Tibial artery (tissue), 4 donors: ENCODE data around the gene FAM210A.

ENCODE experiments used
- DNase-seq, 2 donors: peaks; one replicate each; pipeline ENCODE4 v3.0.0-alpha.2; 2019
- H3K27ac ChIP-seq, 2 donors: fragments of 200-600 bp; sonication (generic) in 1 of 2; 1 replicate in 1 of 2; 2 replicates in 1 of 2; pipeline ENCODE4 v1.5.1; 2018 to 2019; ENCODE audit warnings: mild to moderate bottlenecking in 1 of 2
- H3K27me3 ChIP-seq, 2 donors: fragments of 200-600 bp; sonication (generic) in 1 of 2; one replicate each; pipeline versions ENCODE4 v1.5.1 to v1.6.0; 2016 to 2019
- H3K36me3 ChIP-seq, 3 donors: fragments of 200-600 bp; sonication (generic) in 2 of 3; one replicate each; pipeline ENCODE4 v1.5.1; 2016 to 2019; ENCODE audit warnings: mild to moderate bottlenecking in 2 of 3
- H3K4me1 ChIP-seq, 4 donors: fragments of 200-600 bp; sonication (generic) in 2 of 4; 1 replicate in 3 of 4; 2 replicates in 1 of 4; pipeline ENCODE4 v1.5.1; 2016 to 2019
- H3K4me3 ChIP-seq, 2 donors: fragments of 200-600 bp; sonication (generic) in 1 of 2; 1 replicate in 1 of 2; 2 replicates in 1 of 2; pipeline ENCODE4 v1.5.1; 2018 to 2019; ENCODE audit warnings: mild to moderate bottlenecking in 2 of 2
- H3K9me3 ChIP-seq, 3 donors: fragments of 200-600 bp; sonication (generic) in 1 of 3; one replicate each; pipeline ENCODE4 v1.5.1; 2016 to 2019
- CTCF ChIP-seq, 2 experiments: fragments of 200-600 bp in 1 of 2; fragments of 450-650 bp in 1 of 2; IDR thresholded peaks; one replicate each; pipeline ENCODE4 v1.5.1; 2017 to 2019; ENCODE audit warnings: antibody characterized with exemption in 2 of 2, mild to moderate bottlenecking in 1 of 2, moderate library complexity in 1 of 2
- intact Hi-C: fragments of 100-400 bp; cut with DNase I; formaldehyde crosslinking; loops from one replicate; pipeline ENCODE4 v1.15.0; 2023; ENCODE audit warnings: low total_unique reads

The FAM210A gene

GRCh38 chr18:13726232-13726971 is at the start of gene FAM210A, which contains the start of gene RNMT:
TSS of gene FAM210A (minus strand) at chr18:13726558. CDS start at chr18:13682077, 44,481 bp downstream.
TSS of gene RNMT (plus strand) at chr18:13726673. CDS start at chr18:13731518, 4,845 bp downstream.
- TF ChIP-seq CTCF (IDR thresholded peaks at IDR 0.05) = no peak
- H3K4me3 ChIP-seq = peak within 1 kb of the TSS; percentile 92 to 97
- no peaks in the 10 kb centered on the region for H3K36me3 ChIP-seq
- no peaks in the 10 kb centered on the region for H3K27me3 ChIP-seq
- no peaks in the 10 kb centered on the region for H3K9me3 ChIP-seq
- peak; percentile 94 to 97 for DNase-seq
- H3K27ac ChIP-seq = peak within 1 kb of the TSS; percentile 95 to 97
- intact Hi-C loops = loop anchor here (5.0 to 10.0 kb wide), 3 partner anchors 504 to 842 kb away; partner anchors contain the start of genes CEP192 and PTPN2
- H3K4me1 ChIP-seq = peaks cover 0 to 19% (median 9%) of the 10 kb centered on the region in 4 donors

GRCh38 chr18:13775058-13775457 is 48.7 kb upstream of the FAM210A start:
- Histone ChIP-seq H3K36me3 (no peaks in the 10 kb centered on the region), H3K4me3 (no peak overlapping the region), H3K27ac (no peak overlapping the region), H3K4me1 (no peaks in the 10 kb centered on the region), H3K27me3 (no peaks in the 10 kb centered on the region), H3K9me3 (peaks cover 0 to 8% (median 0%) of the 10 kb centered on the region in 3 donors)
- intact Hi-C loops = no loop called here
- no peak for TF ChIP-seq CTCF (IDR thresholded peaks at IDR 0.05)
- no peak for DNase-seq

- Histone ChIP-seq H3K4me3 (no peak overlapping the region), H3K27me3 (no peaks in the 10 kb centered on the region), H3K9me3 (peaks cover 0 to 39% (median 22%) of the 10 kb centered on the region in 3 donors), H3K36me3 (peaks cover 48 to 57% (median 54%) of the 10 kb centered on the region in 3 donors), H3K4me1 (no peaks in the 10 kb centered on the region), H3K27ac (no peak overlapping the region)
- intact Hi-C loops = no loop called here
- no peak for TF ChIP-seq CTCF (IDR thresholded peaks at IDR 0.05)
- no peak for DNase-seq
Measured at GRCh38 chr18:13762690-13763439, 36.5 kb upstream of the FAM210A start.

- DNase-seq = no peak
- no peak overlapping the region for H3K27ac ChIP-seq
- H3K36me3 ChIP-seq = peaks cover 71 to 83% (median 82%) of the 10 kb centered on the region in 3 donors
- intact Hi-C loops = no loop called here
- H3K4me1 ChIP-seq = no peaks in the 10 kb centered on the region
- peaks cover 0 to 20% (median 5%) of the 10 kb centered on the region in 3 donors for H3K9me3 ChIP-seq
- no peak for TF ChIP-seq CTCF (IDR thresholded peaks at IDR 0.05)
- no peak overlapping the region for H3K4me3 ChIP-seq
- no peaks in the 10 kb centered on the region for H3K27me3 ChIP-seq
Measured at GRCh38 chr18:13760047-13760446, 33.7 kb upstream of the FAM210A start.

GRCh38 chr18:13758622-13759021 is 32.3 kb upstream of the FAM210A start:
- Histone ChIP-seq H3K4me3 (no peak overlapping the region), H3K27ac (no peak overlapping the region), H3K36me3 (peaks cover 71 to 85% (median 83%) of the 10 kb centered on the region in 3 donors), H3K27me3 (no peaks in the 10 kb centered on the region), H3K4me1 (no peaks in the 10 kb centered on the region), H3K9me3 (peaks cover 0 to 8% (median 0%) of the 10 kb centered on the region in 3 donors)
- intact Hi-C loops = no loop called here
- no peak for DNase-seq
- no peak for TF ChIP-seq CTCF (IDR thresholded peaks at IDR 0.05)
